ENCODE measurements around the gene MEIS1. TPM values are rescaled to one million over a fixed set of nuclear protein-coding genes. Genes with fewer than 3 reads are reported as not detected.

MEIS1 gene
- total RNA-seq, 1 donor from 2014 or later = 11.8 TPM

- DNase-seq (ENCODE audit: extremely low read depth, low read depth, low spot score) = no peak
Measured at GRCh38 chr2:66443186-66443978, 8.5 kb downstream of the MEIS1 start.

- DNase-seq (ENCODE audit: extremely low read depth, low read depth, low spot score) = no peak
Measured at GRCh38 chr2:66443979-66444861, 9.3 kb downstream of the MEIS1 start.

- DNase-seq (ENCODE audit: extremely low read depth, low read depth, low spot score) = no peak
Measured at GRCh38 chr2:66445076-66445924, 10.4 kb downstream of the MEIS1 start.

GRCh38 chr2:66445925-66446871 lies 11.3 kb downstream of the MEIS1 start:
- no peak for DNase-seq (ENCODE audit: extremely low read depth, low read depth, low spot score)

GRCh38 chr2:66446941-66447340 lies 12.0 kb downstream of the MEIS1 start:
- no peak for DNase-seq (ENCODE audit: extremely low read depth, low read depth, low spot score)

GRCh38 chr2:66447677-66448076 lies 12.8 kb downstream of the MEIS1 start:
- DNase-seq (ENCODE audit: extremely low read depth, low read depth, low spot score) = no peak

- no peak for DNase-seq (ENCODE audit: extremely low read depth, low read depth, low spot score)
Measured at GRCh38 chr2:66448136-66448991, 13.4 kb downstream of the MEIS1 start.

GRCh38 chr2:66452214-66452613 lies 17.3 kb downstream of the MEIS1 start:
- no peak for DNase-seq (ENCODE audit: extremely low read depth, low read depth, low spot score)

- DNase-seq (ENCODE audit: extremely low read depth, low read depth, low spot score) = no peak
Measured at GRCh38 chr2:66452917-66453316, 18.0 kb downstream of the MEIS1 start.

- DNase-seq (ENCODE audit: extremely low read depth, low read depth, low spot score) = no peak
Measured at GRCh38 chr2:66455490-66455889, 20.6 kb downstream of the MEIS1 start.

GRCh38 chr2:66456183-66457041 lies 21.5 kb downstream of the MEIS1 start:
- no peak for DNase-seq (ENCODE audit: extremely low read depth, low read depth, low spot score)

GRCh38 chr2:66457545-66457944 lies 22.6 kb downstream of the MEIS1 start:
- no peak for DNase-seq (ENCODE audit: extremely low read depth, low read depth, low spot score)

- DNase-seq (ENCODE audit: extremely low read depth, low read depth, low spot score) = no peak
Measured at GRCh38 chr2:66460031-66460430, 25.1 kb downstream of the MEIS1 start.

GRCh38 chr2:66461001-66461663 lies 26.2 kb downstream of the MEIS1 start:
- DNase-seq (ENCODE audit: extremely low read depth, low read depth, low spot score) = no peak

GRCh38 chr2:66461664-66462500 lies 27.0 kb downstream of the MEIS1 start:
- no peak for DNase-seq (ENCODE audit: extremely low read depth, low read depth, low spot score)

- DNase-seq (ENCODE audit: extremely low read depth, low read depth, low spot score) = no peak
Measured at GRCh38 chr2:66462501-66462825, 27.5 kb downstream of the MEIS1 start.
